Hepatocyte (in vitro differentiated cells): ENCODE data around the gene HSD17B2.

Experiments used
- CTCF ChIP-seq: fragments of 200-600 bp; sonication (generic); IDR thresholded peaks from 2 replicates; pipeline ENCODE4 v1.5.1; 2016; ENCODE audit warnings: antibody characterized with exemption, mild to moderate bottlenecking; ENCODE audit not compliant: poor library complexity
- EZH2phosphoT487 ChIP-seq: fragments of 200-600 bp; sonication (generic); IDR thresholded peaks from one replicate; pipeline ENCODE4 v1.6.1; 2018; ENCODE audit warnings: antibody characterized with exemption, mild to moderate bottlenecking, low read depth, moderate library complexity; ENCODE audit not compliant: unreplicated experiment, severe bottlenecking

DNA sequence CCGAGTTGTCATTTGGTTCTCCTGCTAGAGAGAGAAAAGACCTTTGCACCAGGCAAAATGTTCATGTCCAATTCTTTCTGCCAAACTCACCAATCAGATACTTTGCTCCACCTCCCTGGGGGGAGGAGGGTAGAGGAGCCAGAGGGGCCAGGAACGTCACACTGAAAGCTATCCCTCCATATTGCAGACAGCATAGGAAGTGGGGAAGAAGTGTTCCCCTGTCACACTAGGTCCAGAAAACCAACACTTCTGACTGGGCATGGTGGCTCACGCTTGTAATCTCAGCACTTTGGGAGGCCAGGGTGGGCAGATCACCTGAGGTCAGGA lies 9.5 kb downstream of the HSD17B2 start:
- TF ChIP-seq CTCF (no peak), EZH2phosphoT487 (no peak)
